HEK293 (cell line): ENCODE results near the gene SHROOM1.

Experiments used
- CTCF ChIA-PET: fragments of 350-600 bp; formaldehyde crosslinking; extraction: SDS; loops from one replicate; lab custom pipeline; 2021; ENCODE audit warnings: antibody characterized with exemption; lab: Yijun Ruan, JAX
- POLR2A ChIA-PET: fragments of 300-600 bp; formaldehyde crosslinking; extraction: SDS; loops from one replicate; lab custom pipeline; 2020; ENCODE audit warnings: antibody characterized with exemption, inconsistent platforms; lab: Yijun Ruan, JAX
- H3K27ac ChIP-seq: fragments of 200-500 bp; sonication (Bioruptor generic); 2 replicates; pipeline ENCODE4 v1.5.1; 2014; ENCODE audit warnings: low read depth, low read length, control low read depth, inconsistent platforms; ENCODE audit errors: extremely low read depth
- H3K36me3 ChIP-seq, 2 experiments: fragments of 200-500 bp in 1 of 2; sonication (Bioruptor generic) in 1 of 2; 1 replicate in 1 of 2; 2 replicates in 1 of 2; pipeline ENCODE4 v1.5.1; 2014 to 2017; ENCODE audit warnings: inconsistent platforms in 2 of 2, low read length in 2 of 2; ENCODE audit not compliant: control insufficient read depth in 2 of 2, insufficient read depth in 1 of 2
- H3K4me1 ChIP-seq: fragments of 200-500 bp; sonication (Bioruptor generic); 2 replicates; pipeline ENCODE4 v1.5.1; 2014; ENCODE audit warnings: mild to moderate bottlenecking, low read length, inconsistent platforms; ENCODE audit not compliant: control insufficient read depth, insufficient read depth
- H3K4me3 ChIP-seq: 2 replicates; pipeline ENCODE4 v1.5.1; 2011; ENCODE audit warnings: low read depth, mild to moderate bottlenecking, control low read depth, low read length, moderate library complexity
- H3K9me3 ChIP-seq: fragments of 200-500 bp; sonication (Bioruptor generic); 2 replicates; pipeline ENCODE4 v1.5.1; 2014; ENCODE audit warnings: low read depth, low read length, inconsistent platforms; ENCODE audit not compliant: control insufficient read depth, insufficient read depth
- HIC1 ChIP-seq: fragments of 450-650 bp; formaldehyde crosslinking; IDR thresholded peaks from 2 replicates; pipeline ENCODE4 v1.5.1; 2016; ENCODE audit warnings: missing biosample characterization, missing genetic modification characterization
- INSM2 ChIP-seq: fragments of 450-650 bp; formaldehyde crosslinking; IDR thresholded peaks from 2 replicates; pipeline ENCODE4 v1.5.1; 2016; ENCODE audit warnings: missing biosample characterization, missing genetic modification characterization
- MEIS1 ChIP-seq: sonication (generic); formaldehyde crosslinking; IDR thresholded peaks from 2 replicates; pipeline ENCODE4 v1.8.1; 2022; ENCODE audit warnings: missing genetic modification reagents, mild to moderate bottlenecking, borderline replicate concordance
- PBX3 ChIP-seq: sonication (generic); formaldehyde crosslinking; IDR thresholded peaks from 2 replicates; pipeline ENCODE4 v1.8.1; 2022; ENCODE audit warnings: mild to moderate bottlenecking, moderate library complexity, missing genetic modification reagents
- PRDM1 ChIP-seq: fragments of 450-650 bp; formaldehyde crosslinking; IDR thresholded peaks from 2 replicates; pipeline ENCODE4; 2016; ENCODE audit warnings: missing biosample characterization, missing genetic modification characterization
- PRDM4 ChIP-seq: fragments of 450-650 bp; formaldehyde crosslinking; IDR thresholded peaks from 2 replicates; pipeline ENCODE4 v1.5.1; 2017; ENCODE audit warnings: missing biosample characterization, missing genetic modification characterization
- ZBTB11 ChIP-seq: fragments of 450-650 bp; formaldehyde crosslinking; conservative IDR thresholded peaks from 2 replicates; pipeline ENCODE4 v1.5.1; 2016; ENCODE audit warnings: low read depth, missing biosample characterization, missing genetic modification characterization
- ZNF114 ChIP-seq: fragments of 450-650 bp; formaldehyde crosslinking; IDR thresholded peaks from 2 replicates; pipeline ENCODE4 v1.5.0; 2017; ENCODE audit warnings: missing biosample characterization, missing genetic modification characterization
- ZNF157 ChIP-seq: fragments of 450-650 bp; formaldehyde crosslinking; IDR thresholded peaks from 2 replicates; pipeline ENCODE4 v1.5.1; 2016; ENCODE audit warnings: missing biosample characterization, missing genetic modification characterization
- ZNF169 ChIP-seq: fragments of 450-650 bp; formaldehyde crosslinking; IDR thresholded peaks from 2 replicates; pipeline ENCODE4 v1.5.1; 2016; ENCODE audit warnings: missing biosample characterization, missing genetic modification characterization
- ZNF184 ChIP-seq: fragments of 450-650 bp; IDR thresholded peaks from 2 replicates; pipeline ENCODE4 v1.5.1; 2018; ENCODE audit warnings: missing biosample characterization, mild to moderate bottlenecking, missing genetic modification characterization
- ZNF302 ChIP-seq: fragments of 450-650 bp; formaldehyde crosslinking; IDR thresholded peaks from 2 replicates; pipeline ENCODE4 v1.5.1; 2016; ENCODE audit warnings: missing biosample characterization, missing genetic modification characterization, low read depth
- ZNF366 ChIP-seq: fragments of 450-650 bp; formaldehyde crosslinking; conservative IDR thresholded peaks from 2 replicates; pipeline ENCODE4 v1.5.1; 2016; ENCODE audit warnings: missing biosample characterization, missing genetic modification characterization
- ZNF37A ChIP-seq: fragments of 450-650 bp; IDR thresholded peaks from 2 replicates; pipeline ENCODE4 v1.5.1; 2018; ENCODE audit warnings: missing biosample characterization, missing genetic modification characterization
- ZNF423 ChIP-seq: fragments of 450-650 bp; formaldehyde crosslinking; IDR thresholded peaks from 2 replicates; pipeline ENCODE4 v1.5.1; 2016; ENCODE audit warnings: missing biosample characterization, missing genetic modification characterization
- ZNF501 ChIP-seq: fragments of 450-650 bp; formaldehyde crosslinking; IDR thresholded peaks from 2 replicates; pipeline ENCODE4 v1.5.1; 2016; ENCODE audit warnings: missing biosample characterization, missing genetic modification characterization
- ZNF596 ChIP-seq: fragments of 450-650 bp; IDR thresholded peaks from 2 replicates; pipeline ENCODE4 v1.5.0; 2018; ENCODE audit warnings: missing biosample characterization, mild to moderate bottlenecking, missing genetic modification characterization, moderate library complexity
- ZNF658 ChIP-seq: fragments of 450-650 bp; formaldehyde crosslinking; IDR thresholded peaks from 2 replicates; pipeline ENCODE4; 2016; ENCODE audit warnings: missing biosample characterization, missing genetic modification characterization
- ZNF664 ChIP-seq: fragments of 450-650 bp; formaldehyde crosslinking; IDR thresholded peaks from 2 replicates; pipeline ENCODE4 v1.5.1; 2016; ENCODE audit warnings: missing biosample characterization, missing genetic modification characterization
- ZNF747 ChIP-seq: fragments of 450-650 bp; formaldehyde crosslinking; IDR thresholded peaks from 2 replicates; pipeline ENCODE4 v1.5.1; 2016; ENCODE audit warnings: missing biosample characterization, missing genetic modification characterization
- ZNF76 ChIP-seq: fragments of 450-650 bp; formaldehyde crosslinking; IDR thresholded peaks from 2 replicates; pipeline ENCODE4; 2016; ENCODE audit warnings: low read depth, missing biosample characterization, missing genetic modification characterization, borderline replicate concordance
- TF ChIP-seq, protein P1 (sequence below): fragments of 450-650 bp; formaldehyde crosslinking; IDR thresholded peaks from 2 replicates; pipeline ENCODE4 v1.5.1; 2016; ENCODE audit warnings: missing biosample characterization, missing genetic modification characterization

The SHROOM1 gene

DNA sequence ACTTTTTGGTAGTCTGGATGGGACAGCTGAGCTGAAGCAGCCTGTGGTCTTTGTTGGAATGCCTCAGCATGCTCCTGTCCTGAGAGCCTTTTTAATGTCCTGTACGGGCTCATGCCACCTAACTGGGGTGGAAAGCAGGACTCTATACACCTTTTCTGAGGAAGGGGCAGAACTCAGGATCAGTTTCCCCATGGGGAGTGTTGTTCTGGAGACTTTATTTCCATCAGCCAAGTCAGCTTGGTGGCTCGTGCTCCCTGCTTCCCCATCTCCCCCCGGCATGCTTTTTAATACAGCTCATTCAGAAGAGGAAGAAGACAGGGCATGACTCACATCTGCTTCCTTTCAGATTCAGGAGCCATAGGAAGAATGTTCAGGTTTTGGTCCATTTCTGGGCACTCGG is 48.3 kb downstream of the SHROOM1 start:
- Histone ChIP-seq H3K4me1 (no peaks in the 10 kb centered on the region), H3K9me3 (no peaks in the 10 kb centered on the region), H3K36me3 (no peaks in the 10 kb centered on the region), H3K27ac (no peak overlapping the region), H3K4me3 (no peak overlapping the region)
- ChIA-PET POLR2A (interaction anchor here (1.0 kb wide), 1 partner anchor 44 kb away, joined by 3 read pairs; the partner anchor contains the start of gene KIF3A), CTCF (interaction anchor here (0.7 to 1.1 kb wide), 2 partner anchors 28 to 30 kb away, joined by 3 to 7 read pairs; no protein-coding TSS in a partner anchor)
- TF ChIP-seq PRDM1 (tag by site-specific recombination) (no peak), ZNF184 (tag by site-specific recombination) (no peak), ZNF157 (tag by site-specific recombination) (0 out of 2 replicates have a peak, but pooled peaks have one; percentile 53)

DNA sequence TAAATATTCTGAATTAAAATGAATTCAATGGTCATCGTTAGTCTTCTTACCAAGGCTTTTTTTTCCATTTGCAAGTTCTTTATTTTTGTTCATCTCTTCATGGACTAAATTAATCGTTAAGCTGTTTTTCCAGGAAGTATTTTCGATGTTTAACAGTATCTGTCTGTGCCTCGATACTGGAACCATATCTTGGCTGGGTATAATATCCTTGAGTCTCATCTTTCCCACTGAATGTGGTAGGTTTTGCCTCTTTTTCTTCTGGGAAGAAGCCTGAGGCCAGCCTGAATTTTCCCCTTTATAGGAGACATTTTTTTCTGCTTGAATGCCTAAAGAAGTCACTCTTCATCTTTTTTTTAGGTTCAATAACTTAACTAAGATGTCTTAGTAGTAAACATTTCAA is 49.4 kb downstream of the SHROOM1 start:
- no peak overlapping the region for H3K27ac ChIP-seq
- no peaks in the 10 kb centered on the region for H3K36me3 ChIP-seq
- ChIA-PET CTCF (interaction anchor here (1.0 kb wide), 1 partner anchor 26 kb away, joined by 3 read pairs; no protein-coding TSS in a partner anchor), POLR2A (no interaction called here)
- no peaks in the 10 kb centered on the region for H3K4me1 ChIP-seq
- no peaks in the 10 kb centered on the region for H3K9me3 ChIP-seq
- H3K4me3 ChIP-seq, result no peak overlapping the region
- TF ChIP-seq ZBTB11 (tag by site-specific recombination), result no peak
- TF ChIP-seq ZNF114 (tag by site-specific recombination), result no peak
- no peak for TF ChIP-seq ZNF302 (tag by site-specific recombination)
- no peak for TF ChIP-seq ZNF169
- no peak for TF ChIP-seq MEIS1 (CRISPR knock-in tag)
- TF ChIP-seq PRDM4 (tag by site-specific recombination), result no peak
- TF ChIP-seq PBX3 (CRISPR knock-in tag), result no peak
- TF ChIP-seq ZNF366 (tag by site-specific recombination), result no peak
- no peak for TF ChIP-seq INSM2 (tag by site-specific recombination)
- TF ChIP-seq ZNF37A (tag by site-specific recombination), result no peak
- no peak for TF ChIP-seq ZNF423 (tag by site-specific recombination)
- TF ChIP-seq ZNF747 (tag by site-specific recombination), result no peak
- TF ChIP-seq ZNF501, result no peak
- TF ChIP-seq ZNF596 (tag by site-specific recombination), result no peak
- no peak for TF ChIP-seq HIC1 (tag by site-specific recombination)
- TF ChIP-seq ZNF76 (tag by site-specific recombination), result no peak
- TF ChIP-seq ZNF664 (tag by site-specific recombination), result no peak
- TF ChIP-seq, protein P1, sequence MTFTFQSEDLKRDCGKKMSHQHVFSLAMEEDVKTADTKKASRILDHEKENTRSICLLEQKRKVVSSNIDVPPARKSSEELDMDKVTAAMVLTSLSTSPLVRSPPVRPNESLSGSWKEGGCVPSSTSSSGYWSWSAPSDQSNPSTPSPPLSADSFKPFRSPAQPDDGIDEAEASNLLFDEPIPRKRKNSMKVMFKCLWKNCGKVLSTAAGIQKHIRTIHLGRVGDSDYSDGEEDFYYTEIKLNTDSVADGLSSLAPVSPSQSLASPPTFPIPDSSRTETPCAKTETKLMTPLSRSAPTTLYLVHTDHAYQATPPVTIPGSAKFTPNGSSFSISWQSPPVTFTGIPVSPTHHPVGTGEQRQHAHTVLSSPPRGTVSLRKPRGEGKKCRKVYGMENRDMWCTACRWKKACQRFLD (tag by site-specific recombination), result no peak
- no peak for TF ChIP-seq ZNF658
